ENCODE measurements around the gene RBM3.

- TF ChIP-seq CTCF (IDR thresholded peaks at IDR 0.05) (no peak), POLR2AphosphoS5 (IDR thresholded peaks at IDR 0.05; ENCODE audit: low read depth, low read length) (no peak)
Measured at GRCh38 chrX:48595929-48596328, 21.6 kb downstream of the RBM3 start.
